ENCODE data around the gene AFF3. TPM values are rescaled to one million over a fixed set of nuclear protein-coding genes. Genes with fewer than 3 reads are reported as not detected.

AFF3 gene
- total RNA-seq, 1 experiment from 2014 or later = 0.61 TPM

DNA sequence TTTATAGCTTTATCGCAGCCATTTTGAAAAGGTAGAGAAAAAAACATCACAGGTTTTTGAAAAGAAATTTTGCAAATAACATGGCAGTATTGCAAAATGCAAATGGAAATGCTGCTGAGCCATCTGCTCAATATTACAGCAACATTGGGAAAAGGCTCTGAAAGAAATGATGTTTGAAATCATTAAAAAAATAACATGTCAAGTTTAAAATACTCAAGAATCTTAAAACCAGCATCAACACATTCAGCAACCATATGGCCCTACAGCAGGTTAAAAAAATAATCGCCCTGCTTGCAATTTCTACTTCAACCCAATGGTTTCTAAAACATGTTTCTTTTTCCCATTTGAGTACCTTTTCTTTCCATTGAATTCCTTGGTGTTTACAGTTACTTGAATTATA is 289.4 kb downstream of the AFF3 start:
- no peak overlapping the region for H3K9ac ChIP-seq (ENCODE audit: low read length)
- no peaks in the 10 kb centered on the region for H3K9me2 ChIP-seq (ENCODE audit: insufficient read depth)
- H4K20me1 ChIP-seq (ENCODE audit: insufficient read depth) = no peaks in the 10 kb centered on the region
- BruUV-seq (replicated peaks) = no TSS peak
- ChIA-PET CTCF (no interaction called here), POLR2A (interaction anchor here (0.6 kb wide), 1 partner anchor 681 kb away, joined by 3 read pairs; no protein-coding TSS in a partner anchor), RAD21 (ENCODE audit: low non-redundant PET in 1 of 2, low total read pairs in 2 of 2, uncharacterized antibody in 2 of 2, unreplicated experiment in 2 of 2) (no interaction called here)
- no peak for DNase-seq (ENCODE audit: low read depth, low spot score)
- H3K27me3 ChIP-seq (ENCODE audit: insufficient read depth, low read length) = peaks cover 68% of the 10 kb centered on the region
- TF ChIP-seq YY1 (IDR thresholded peaks at IDR 0.05; ENCODE audit: extremely low read depth, insufficient replicate concordance, low read depth, low read length) = no peak
- TF ChIP-seq FOSL1 (IDR thresholded peaks at IDR 0.05; ENCODE audit: low read depth) = no peak
- no peak for TF ChIP-seq ELF1 (IDR thresholded peaks at IDR 0.05; ENCODE audit: borderline replicate concordance, low read depth)
- no peak for TF ChIP-seq ZNF274 (IDR thresholded peaks at IDR 0.05; ENCODE audit: low read depth, low read length)
- TF ChIP-seq SRF (IDR thresholded peaks at IDR 0.05; ENCODE audit: low read depth) = no peak
- TF ChIP-seq, protein P1, sequence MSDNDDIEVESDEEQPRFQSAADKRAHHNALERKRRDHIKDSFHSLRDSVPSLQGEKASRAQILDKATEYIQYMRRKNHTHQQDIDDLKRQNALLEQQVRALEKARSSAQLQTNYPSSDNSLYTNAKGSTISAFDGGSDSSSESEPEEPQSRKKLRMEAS (IDR thresholded peaks at IDR 0.05) = no peak
- TF ChIP-seq POLR2A (IDR thresholded peaks at IDR 0.05; ENCODE audit: borderline replicate concordance, extremely low read depth, insufficient read depth, insufficient read length) = no peak
- no peak for TF ChIP-seq ZBTB33 (IDR thresholded peaks at IDR 0.05; ENCODE audit: extremely low read depth, insufficient replicate concordance, low read length)
- TF ChIP-seq RAD21 (IDR thresholded peaks at IDR 0.05; ENCODE audit: low read depth) = no peak
- no peak for TF ChIP-seq JUND (IDR thresholded peaks at IDR 0.05)
- no peak for TF ChIP-seq ATF3 (IDR thresholded peaks at IDR 0.05)
- no peak for TF ChIP-seq EGR1 (IDR thresholded peaks at IDR 0.05; ENCODE audit: low read depth)
- no peak for TF ChIP-seq EZH2 (IDR thresholded peaks at IDR 0.05)
- no peak for TF ChIP-seq ZFX (IDR thresholded peaks at IDR 0.05)
- no peak for TF ChIP-seq EZH2phosphoT487 (IDR thresholded peaks at IDR 0.05; ENCODE audit: borderline replicate concordance)
- TF ChIP-seq POLR2AphosphoS5 (IDR thresholded peaks at IDR 0.05; ENCODE audit: low read depth, low read length) = no peak
- TF ChIP-seq REST (IDR thresholded peaks at IDR 0.05; ENCODE audit: low read depth) = no peak
- TF ChIP-seq CEBPB (IDR thresholded peaks at IDR 0.05; ENCODE audit: low read depth) = no peak
- no peak for TF ChIP-seq CTCF (IDR thresholded peaks at IDR 0.05 in 2 of 3, conservative IDR thresholded peaks at IDR 0.05 in 1 of 3; ENCODE audit: borderline replicate concordance in 1 of 3, insufficient read depth in 1 of 3, low read depth in 2 of 3, low read length in 2 of 3)
- no peak for TF ChIP-seq SIN3A (IDR thresholded peaks at IDR 0.05; ENCODE audit: low read depth)
- no peak overlapping the region for H3K4me3 ChIP-seq (replicated peaks in 1 of 2; ENCODE audit: low read depth in 1 of 2, low read length in 2 of 2)
- intact Hi-C loops (cut with micrococcal nuclease) = no loop called here
- H3K4me1 ChIP-seq (ENCODE audit: control insufficient read depth in 1 of 2, insufficient read depth in 2 of 2, low read length in 2 of 2) = no peaks in the 10 kb centered on the region
- H3K79me2 ChIP-seq (ENCODE audit: insufficient read depth, low read length) = no peaks in the 10 kb centered on the region
- no peaks in the 10 kb centered on the region for H3K36me3 ChIP-seq (ENCODE audit: control insufficient read depth in 1 of 2, insufficient read depth in 2 of 2, low read length in 2 of 2)
- no peaks in the 10 kb centered on the region for H3K9me3 ChIP-seq (ENCODE audit: control insufficient read depth in 1 of 2, insufficient read depth in 1 of 2, low read depth in 1 of 2, low read length in 2 of 2)
- H2AFZ ChIP-seq (ENCODE audit: low read depth, low read length, poor library complexity, severe bottlenecking) = no peak overlapping the region
- no peak for ATAC-seq
- H3K4me2 ChIP-seq (ENCODE audit: low read length) = no peak overlapping the region
- H3K27ac ChIP-seq (ENCODE audit: low read depth, low read length) = no peak overlapping the region

Data from HCT116 (cell line).